ENCODE data around the gene FOXD3.
A peak's percentile ranks its signal among the peaks of the same experiment; 100 is the strongest.

FOXD3 gene

GRCh38 chr1:63362073-63362472 is 39.7 kb downstream of the FOXD3 start:
- no peak for DNase-seq (ENCODE audit: low read depth)

GRCh38 chr1:63362578-63362977 is 40.2 kb downstream of the FOXD3 start:
- DNase-seq (ENCODE audit: low read depth): no peak

DNA sequence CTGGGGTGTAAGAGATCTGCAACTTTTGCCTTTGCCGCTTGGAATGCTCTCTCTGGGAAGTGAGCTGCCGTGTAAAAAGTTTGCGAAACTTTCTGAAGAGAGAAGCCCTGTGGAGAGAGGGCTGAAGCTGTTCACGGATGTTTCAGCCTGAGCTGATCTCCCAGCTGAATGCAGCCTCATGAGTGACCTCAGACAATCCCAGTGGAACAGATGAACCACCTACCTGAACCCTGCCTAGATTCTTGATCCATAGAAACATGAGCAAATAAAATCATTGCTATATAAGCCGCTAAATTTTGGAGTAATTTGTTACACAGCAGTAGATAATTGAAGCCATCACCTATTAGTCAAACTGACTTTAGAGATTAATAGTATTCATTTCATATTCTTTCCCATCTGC is 40.6 kb downstream of the FOXD3 start:
- DNase-seq (ENCODE audit: low read depth): no peak

GRCh38 chr1:63366908-63367214 is 44.5 kb downstream of the FOXD3 start:
- no peak for DNase-seq (ENCODE audit: low read depth)

GRCh38 chr1:63367215-63368103 is 45.1 kb downstream of the FOXD3 start, which contains the start of gene ALG6:
Gene ALG6, plus strand, starts transcription at chr1:63367627. Its CDS starts 3,351 bp downstream, at chr1:63370978.
- peak; percentile 97 for DNase-seq (ENCODE audit: low read depth)

- no peak for DNase-seq (ENCODE audit: low read depth)
Observed at GRCh38 chr1:63368131-63368530, 45.8 kb downstream of the FOXD3 start.
